ENCODE measurements around the gene TMEM271.
"Not testable (repeated sequence)": the region's sequence is repeated elsewhere in the genome, so short reads cannot be mapped to it uniquely, and the experiment has no call there.

TMEM271 gene

DNA sequence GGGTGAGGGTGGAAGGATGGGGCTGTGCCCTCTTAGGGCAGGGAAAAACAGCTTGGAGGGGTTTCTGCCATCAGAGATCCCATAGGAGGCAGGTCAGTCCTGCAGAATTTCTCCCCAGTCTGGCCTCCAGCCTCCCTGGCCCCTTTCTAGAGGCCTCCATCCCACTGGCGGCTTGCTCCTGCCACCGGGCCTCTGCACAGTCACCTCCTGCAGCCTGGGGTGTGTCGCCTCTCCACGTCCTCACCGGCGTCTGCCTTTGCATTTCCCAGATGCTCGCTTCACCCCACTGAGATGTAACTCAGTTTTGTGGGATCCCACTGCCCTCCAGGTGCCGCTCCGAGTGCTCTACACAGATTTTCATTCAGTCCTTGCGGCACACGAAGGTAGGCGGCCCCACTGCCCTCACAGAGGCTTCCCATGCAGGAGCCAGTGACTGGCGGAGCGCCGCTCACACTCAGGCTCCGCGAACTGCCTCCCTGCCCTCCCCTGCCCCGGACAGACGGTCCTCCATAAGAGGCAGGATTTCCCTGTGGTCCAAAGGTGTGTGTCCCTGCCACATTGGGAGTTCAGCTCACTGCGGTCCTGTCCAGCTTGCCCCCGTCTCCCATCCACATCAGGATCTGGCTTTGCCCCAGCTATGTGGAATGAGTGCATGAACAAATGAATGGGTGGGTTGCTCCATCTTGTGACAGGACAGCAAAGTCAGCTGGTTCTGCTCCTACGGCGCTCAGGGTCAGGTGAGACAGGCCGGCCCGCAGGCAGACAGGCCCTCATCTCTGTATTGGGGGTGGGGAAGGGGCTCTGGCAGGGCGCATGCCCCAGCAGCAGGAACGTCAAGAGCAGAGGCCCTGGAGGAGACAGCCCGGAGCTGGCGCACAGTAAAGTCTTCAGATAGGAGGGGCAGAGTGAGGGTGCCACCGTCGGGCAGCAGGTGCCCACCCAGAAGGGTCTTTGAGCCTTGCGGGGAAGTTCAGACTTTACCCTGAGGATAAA lies 2.7 kb upstream of the TMEM271 start:
- no peak for DNase-seq (ENCODE audit: low read depth)

DNA sequence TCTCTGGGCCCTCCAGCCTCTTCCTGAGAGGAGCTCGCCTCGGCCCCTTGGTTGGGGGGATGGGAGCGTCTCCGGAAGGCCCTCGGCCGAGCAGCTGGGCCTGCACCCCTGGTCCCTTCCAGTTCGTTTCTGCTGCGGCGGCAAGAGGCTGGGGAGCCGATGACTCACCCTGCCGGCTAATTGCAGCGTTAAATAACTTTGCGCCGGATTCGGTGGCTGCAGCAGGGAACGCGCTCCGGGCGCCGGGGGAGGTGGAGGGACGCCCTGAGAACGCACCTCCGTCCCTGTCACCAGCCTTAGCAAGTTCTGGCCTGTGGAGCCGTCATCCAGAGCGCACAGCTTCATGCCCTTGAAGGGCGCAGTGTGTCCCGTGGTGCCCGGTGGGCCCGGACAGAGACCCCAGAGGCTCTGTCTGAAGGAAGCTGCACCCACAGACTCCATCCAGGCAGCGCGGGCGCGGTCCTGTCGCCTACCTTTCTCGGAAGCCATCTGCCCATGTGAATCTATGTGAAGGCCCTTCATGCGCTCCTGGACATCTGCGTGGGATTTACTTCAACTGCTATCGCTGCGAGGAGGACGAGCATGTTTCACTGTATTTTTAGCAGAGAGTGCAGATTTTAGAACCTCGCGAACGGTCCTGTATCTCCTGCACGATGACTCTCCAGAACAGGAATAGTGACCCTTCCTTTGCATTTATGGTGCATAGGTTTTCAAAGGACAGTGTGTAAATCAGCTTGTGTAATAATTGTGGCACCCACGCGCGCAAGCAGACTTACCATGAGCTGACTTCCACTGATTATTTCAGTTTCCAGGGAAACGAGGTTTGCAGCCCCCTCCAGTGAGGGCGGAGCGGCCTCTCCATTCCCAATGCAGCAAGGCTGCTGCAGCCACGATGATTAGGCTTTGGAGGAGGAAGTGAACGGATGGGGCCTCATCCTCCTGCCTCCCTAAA lies 1.7 kb upstream of the TMEM271 start:
- no peak for DNase-seq (ENCODE audit: low read depth)

DNA sequence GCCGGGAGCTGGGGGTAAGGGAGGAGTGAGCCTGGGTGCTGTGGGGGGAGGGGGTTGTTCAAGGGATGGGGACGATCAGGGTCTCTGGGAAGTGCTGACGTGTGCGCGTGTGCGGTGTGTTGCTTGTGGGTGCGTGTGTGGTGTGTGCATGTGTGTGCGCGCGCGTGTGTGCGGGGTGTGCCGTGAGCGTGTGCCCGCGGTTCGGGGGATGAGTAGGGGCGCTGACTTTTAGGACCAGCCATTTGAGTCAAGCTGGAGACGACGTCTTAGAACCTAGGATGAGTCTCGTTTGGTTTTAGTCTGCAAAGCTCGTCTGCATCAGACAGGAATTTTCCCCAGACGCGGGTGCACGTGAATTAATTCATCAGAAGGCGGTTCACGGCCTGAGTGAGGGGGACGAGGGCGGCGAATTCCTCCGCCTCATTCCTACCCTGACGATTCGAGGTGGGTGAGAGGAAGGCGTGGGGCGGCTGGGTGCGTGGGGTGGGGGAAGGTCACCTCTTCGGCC lies 950 bp upstream of the TMEM271 start:
- DNase-seq (ENCODE audit: low read depth), result no peak

- no peak for DNase-seq (ENCODE audit: low read depth)
Observed at GRCh38 chr4:575281-576141, 584 bp downstream of the TMEM271 start.

GRCh38 chr4:574346-575161 lies 1.5 kb downstream of the TMEM271 start:
- no peak for DNase-seq (ENCODE audit: low read depth)

- no peak for DNase-seq (ENCODE audit: low read depth)
Observed at GRCh38 chr4:573122-573892, 2.8 kb downstream of the TMEM271 start.

DNA sequence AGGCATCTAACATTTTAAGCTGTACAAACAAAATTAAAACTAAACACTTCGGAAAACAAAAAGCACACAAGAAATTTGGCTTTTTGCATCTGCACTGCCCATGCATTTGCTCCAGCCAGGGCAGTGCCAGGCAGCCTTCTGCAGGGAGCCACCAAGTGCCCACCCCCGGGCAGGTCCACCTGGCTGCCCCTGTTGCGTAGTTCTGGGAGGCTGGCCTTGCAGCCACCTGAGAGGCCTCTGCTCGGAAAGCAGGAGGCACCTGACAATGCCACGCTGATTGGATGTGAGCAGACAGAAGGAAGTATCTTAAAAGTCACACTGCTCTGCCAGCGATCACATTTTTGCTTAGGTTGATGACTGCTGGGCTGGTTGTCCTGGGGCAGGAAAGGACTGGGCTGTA lies 3.5 kb downstream of the TMEM271 start:
- no peak for DNase-seq (ENCODE audit: low read depth)

GRCh38 chr4:571838-572572 lies 4.1 kb downstream of the TMEM271 start:
- no peak for DNase-seq (ENCODE audit: low read depth)

GRCh38 chr4:570754-571153 lies 5.3 kb downstream of the TMEM271 start:
- no peak for DNase-seq (ENCODE audit: low read depth)

- DNase-seq (ENCODE audit: low read depth), result no peak
Observed at GRCh38 chr4:569958-570667, 6.0 kb downstream of the TMEM271 start.

GRCh38 chr4:568962-569361 lies 7.1 kb downstream of the TMEM271 start:
- no peak for DNase-seq (ENCODE audit: low read depth)

- DNase-seq (ENCODE audit: low read depth), result no peak
Observed at GRCh38 chr4:568351-568652, 7.8 kb downstream of the TMEM271 start.

DNA sequence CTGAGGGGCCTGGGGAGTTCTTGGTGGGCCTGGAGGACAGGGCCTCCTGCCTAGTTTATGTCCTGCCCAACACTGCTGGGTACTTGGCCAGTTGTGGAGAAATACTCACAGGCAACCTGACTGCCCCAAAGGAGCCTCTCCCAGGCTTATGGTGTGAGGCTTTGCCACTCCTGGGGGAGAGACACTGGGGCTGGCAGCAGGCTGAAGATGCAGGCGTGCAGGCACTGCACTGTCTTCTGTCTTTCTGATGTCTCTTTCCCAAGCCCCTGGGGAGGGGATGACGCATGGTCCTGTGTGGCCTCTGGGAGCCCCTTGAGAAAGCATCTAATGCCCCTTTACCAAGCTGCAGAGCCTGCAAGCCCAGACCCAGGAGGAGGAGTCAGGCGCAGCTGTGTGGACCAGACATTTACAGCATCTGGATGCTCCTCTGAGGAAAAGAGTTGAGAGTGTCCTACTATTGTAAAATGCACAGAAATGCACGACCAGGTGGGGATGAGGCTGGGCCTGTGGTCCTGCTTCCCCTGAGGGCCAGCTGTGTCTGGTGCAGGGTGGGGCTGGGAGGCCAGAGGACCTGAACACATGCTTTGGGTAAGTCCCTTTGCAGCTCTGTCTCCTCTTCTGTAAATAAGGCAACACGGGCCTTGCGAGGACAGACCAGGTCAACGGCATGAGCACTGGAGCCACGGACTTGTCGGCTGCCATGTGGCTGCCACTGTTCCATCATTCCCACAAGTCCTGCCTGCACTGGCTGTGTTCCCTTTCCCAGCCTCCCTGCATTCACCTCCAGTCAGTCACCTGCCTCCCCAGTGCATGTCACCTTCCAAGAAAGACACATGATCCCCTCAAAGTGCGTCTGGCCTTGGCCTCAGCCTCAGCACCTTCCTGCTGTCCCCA lies 8.4 kb downstream of the TMEM271 start:
- DNase-seq (ENCODE audit: low read depth), result no peak

GRCh38 chr4:566508-567295 lies 9.4 kb downstream of the TMEM271 start:
- no peak for DNase-seq (ENCODE audit: low read depth)

- no peak for DNase-seq (ENCODE audit: low read depth)
Observed at GRCh38 chr4:566035-566434, 10.1 kb downstream of the TMEM271 start.

- DNase-seq (ENCODE audit: low read depth), result not testable (repeated sequence)
Observed at GRCh38 chr4:565614-566013, 10.5 kb downstream of the TMEM271 start.

DNA sequence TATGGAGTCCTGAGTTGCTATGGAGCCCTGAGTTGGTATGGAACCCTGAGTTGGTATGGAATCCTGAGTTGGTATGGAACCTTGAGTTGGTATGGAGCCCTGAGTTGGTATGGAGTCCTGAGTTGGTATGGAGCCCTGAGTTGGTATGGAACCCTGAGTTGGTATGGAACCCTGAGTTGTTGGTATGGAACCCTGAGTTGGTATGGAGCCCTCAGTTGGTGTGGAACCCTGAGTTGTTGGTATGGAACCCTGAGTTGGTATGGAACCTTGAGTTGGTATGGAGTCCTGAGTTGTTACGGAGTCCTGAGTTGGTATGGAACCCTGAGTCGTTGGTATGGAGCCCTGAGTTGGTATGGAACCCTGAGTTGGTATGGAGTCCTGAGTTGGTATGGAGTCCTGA lies 13.6 kb downstream of the TMEM271 start:
- not testable (repeated sequence) for DNase-seq (ENCODE audit: low read depth)
